GM18507 (cell line): ENCODE data around the gene POLE4.
A peak's percentile ranks its signal among the peaks of the same experiment; 100 is the strongest.

Source experiments
- DNase-seq: peaks from one replicate; pipeline ENCODE4 v3.0.0; 2011; ENCODE audit warnings: low read depth; ENCODE audit not compliant: insufficient read length; ENCODE audit errors: extremely low spot score
- FAIRE-seq: peaks from 2 replicates; lab custom pipeline; 2011; peaks lifted over from hg19 to GRCh38; lab: Jason Lieb, UNC

Gene POLE4

GRCh38 chr2:74958274-74959105, at the start of gene POLE4:
Gene POLE4, plus strand, starts transcription at chr2:74958643. Its CDS starts 37 bp downstream, at chr2:74958680.
- FAIRE-seq (peak; percentile 84), DNase-seq (peak; percentile 82)

- DNase-seq (no peak), FAIRE-seq (no peak)
These were observed 49.5 kb upstream of the POLE4 start for GRCh38 chr2:74908748-74909444.

- DNase-seq (no peak), FAIRE-seq (no peak)
These were observed 48.2 kb upstream of the POLE4 start for GRCh38 chr2:74910245-74910644.

- FAIRE-seq (no peak), DNase-seq (no peak)
These were observed 47.4 kb upstream of the POLE4 start for GRCh38 chr2:74911061-74911460.

- no peak for DNase-seq
These were observed 42.7 kb upstream of the POLE4 start for GRCh38 chr2:74915743-74916142.

GRCh38 chr2:74916394-74916793, 42.0 kb upstream of the POLE4 start:
- FAIRE-seq, result no peak

More at GRCh38 chr2:74915743-74916142, 42.7 kb upstream of the POLE4 start:
- FAIRE-seq, result no peak

GRCh38 chr2:74917702-74918619, 40.5 kb upstream of the POLE4 start:
- DNase-seq (no peak), FAIRE-seq (no peak)

More at GRCh38 chr2:74916394-74916793, 42.0 kb upstream of the POLE4 start:
- no peak for DNase-seq

- DNase-seq (peak; percentile 64), FAIRE-seq (no peak)
These were observed 38.6 kb upstream of the POLE4 start for GRCh38 chr2:74919827-74920226.

- DNase-seq (no peak), FAIRE-seq (no peak)
These were observed 37.2 kb upstream of the POLE4 start for GRCh38 chr2:74921236-74921736.

- DNase-seq (no peak), FAIRE-seq (no peak)
These were observed 35.7 kb upstream of the POLE4 start for GRCh38 chr2:74922592-74923227.

GRCh38 chr2:74924463-74925265, 33.8 kb upstream of the POLE4 start:
- FAIRE-seq, result no peak
- no peak for DNase-seq

- no peak for FAIRE-seq
These were observed 33.1 kb upstream of the POLE4 start for GRCh38 chr2:74925361-74925786.

GRCh38 chr2:74927621-74928020, 30.8 kb upstream of the POLE4 start:
- FAIRE-seq (no peak), DNase-seq (no peak)

More at GRCh38 chr2:74925361-74925786, 33.1 kb upstream of the POLE4 start:
- DNase-seq, result no peak

- FAIRE-seq (peak; percentile 5), DNase-seq (no peak)
These were observed 27.5 kb upstream of the POLE4 start for GRCh38 chr2:74930811-74931486.

- FAIRE-seq, result no peak
- no peak for DNase-seq
These were observed 26.5 kb upstream of the POLE4 start for GRCh38 chr2:74931940-74932339.

GRCh38 chr2:74935975-74936391, 22.5 kb upstream of the POLE4 start:
- FAIRE-seq (no peak), DNase-seq (no peak)

- no peak for FAIRE-seq
- DNase-seq, result no peak
These were observed 21.1 kb upstream of the POLE4 start for GRCh38 chr2:74937221-74937880.
